NB4 (cell line): ENCODE results near the gene NOC4L.

Experiments used
- POLR2A ChIP-seq: IDR thresholded peaks from 2 replicates; pipeline ENCODE4 v1.6.1; 2011; ENCODE audit warnings: mild to moderate bottlenecking; ENCODE audit not compliant: insufficient read length; ENCODE audit errors: extremely low read depth
- TF ChIP-seq, protein P1 (sequence below): IDR thresholded peaks from one replicate; pipeline ENCODE4 v1.5.1; 2012; ENCODE audit warnings: low read depth, low read length
- TF ChIP-seq, protein P2 (sequence below): IDR thresholded peaks from 2 replicates; pipeline ENCODE4 v1.6.1; 2011; ENCODE audit warnings: low read depth, low read length

DNA sequence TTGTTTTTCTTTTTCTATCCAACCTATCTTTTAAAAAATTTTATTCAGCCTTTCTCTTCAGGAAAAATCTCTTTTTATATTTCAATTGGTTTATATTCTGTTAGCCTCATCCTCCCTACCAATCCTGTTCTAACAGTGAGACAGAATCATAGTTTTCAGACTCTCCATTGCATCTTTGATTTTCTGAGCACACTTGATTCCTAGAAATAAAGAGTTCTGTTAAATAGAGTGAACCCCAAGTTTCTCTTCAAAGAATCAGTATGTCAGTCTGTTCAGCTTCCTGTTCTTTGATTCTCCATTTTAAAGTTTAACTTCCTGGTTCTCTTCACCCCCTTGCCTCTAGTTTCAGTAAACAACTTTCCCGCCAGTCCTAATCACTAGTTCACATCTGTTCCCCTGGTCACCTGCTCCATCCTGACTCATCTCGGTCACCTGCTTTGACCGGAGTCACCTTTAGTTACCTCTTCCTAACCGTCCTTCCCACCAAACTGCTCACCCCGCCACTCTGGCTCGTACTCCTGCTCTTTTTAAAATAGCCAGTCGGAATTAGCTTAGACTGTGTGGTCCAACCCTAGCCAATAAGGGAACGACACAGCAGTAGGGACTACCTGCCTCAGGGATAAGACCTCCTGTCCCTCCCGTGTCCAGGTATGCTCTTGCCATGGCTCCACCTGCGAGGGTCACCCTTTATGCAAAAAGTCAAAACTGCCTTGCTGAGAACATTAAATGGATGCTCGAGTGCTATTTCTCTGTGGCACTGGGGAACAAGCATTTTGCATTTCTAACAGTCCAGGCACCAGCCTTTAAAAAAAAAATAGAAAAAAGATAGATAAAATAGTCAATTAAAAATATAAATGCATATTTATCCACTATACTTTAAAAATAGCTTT, 48.5 kb upstream of the NOC4L start:
- TF ChIP-seq POLR2A, result no peak
- TF ChIP-seq, protein P1, sequence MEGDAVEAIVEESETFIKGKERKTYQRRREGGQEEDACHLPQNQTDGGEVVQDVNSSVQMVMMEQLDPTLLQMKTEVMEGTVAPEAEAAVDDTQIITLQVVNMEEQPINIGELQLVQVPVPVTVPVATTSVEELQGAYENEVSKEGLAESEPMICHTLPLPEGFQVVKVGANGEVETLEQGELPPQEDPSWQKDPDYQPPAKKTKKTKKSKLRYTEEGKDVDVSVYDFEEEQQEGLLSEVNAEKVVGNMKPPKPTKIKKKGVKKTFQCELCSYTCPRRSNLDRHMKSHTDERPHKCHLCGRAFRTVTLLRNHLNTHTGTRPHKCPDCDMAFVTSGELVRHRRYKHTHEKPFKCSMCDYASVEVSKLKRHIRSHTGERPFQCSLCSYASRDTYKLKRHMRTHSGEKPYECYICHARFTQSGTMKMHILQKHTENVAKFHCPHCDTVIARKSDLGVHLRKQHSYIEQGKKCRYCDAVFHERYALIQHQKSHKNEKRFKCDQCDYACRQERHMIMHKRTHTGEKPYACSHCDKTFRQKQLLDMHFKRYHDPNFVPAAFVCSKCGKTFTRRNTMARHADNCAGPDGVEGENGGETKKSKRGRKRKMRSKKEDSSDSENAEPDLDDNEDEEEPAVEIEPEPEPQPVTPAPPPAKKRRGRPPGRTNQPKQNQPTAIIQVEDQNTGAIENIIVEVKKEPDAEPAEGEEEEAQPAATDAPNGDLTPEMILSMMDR, result no peak
- TF ChIP-seq, protein P2, sequence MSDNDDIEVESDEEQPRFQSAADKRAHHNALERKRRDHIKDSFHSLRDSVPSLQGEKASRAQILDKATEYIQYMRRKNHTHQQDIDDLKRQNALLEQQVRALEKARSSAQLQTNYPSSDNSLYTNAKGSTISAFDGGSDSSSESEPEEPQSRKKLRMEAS, result no peak
